ENCODE data around the gene ADARB2. TPM values are rescaled to one million over a fixed set of nuclear protein-coding genes. Genes with fewer than 3 reads are reported as not detected.

The ADARB2 gene
- total RNA-seq, 2 donors from 2014 or later: 1.1 to 1.8 TPM

GRCh38 chr10:1550291-1550595, 187.1 kb downstream of the ADARB2 start:
- Mint-ChIP-seq H3K9me3 (peaks cover 7% of the 10 kb centered on the region), H3K27ac (no peak overlapping the region), H3K27me3 (ENCODE audit: insufficient read depth) (no peaks in the 10 kb centered on the region), H3K4me3 (no peak overlapping the region), H3K4me1 (no peaks in the 10 kb centered on the region), H3K36me3 (ENCODE audit: low read depth) (no peaks in the 10 kb centered on the region)
- Histone ChIP-seq H3K9me3 (ENCODE audit: control insufficient read depth, low read length) (peaks cover 4% of the 10 kb centered on the region), H3K27ac (ENCODE audit: low read depth, low read length) (no peak overlapping the region), H3K4me3 (ENCODE audit: low read length) (no peak overlapping the region), H3K27me3 (ENCODE audit: control insufficient read depth, insufficient read depth, low read length, poor library complexity, severe bottlenecking) (no peaks in the 10 kb centered on the region), H3K4me1 (ENCODE audit: control insufficient read depth, insufficient read depth, low read length) (no peaks in the 10 kb centered on the region), H3K9ac (ENCODE audit: extremely low read depth, low read length, poor library complexity, severe bottlenecking) (no peak overlapping the region), H3K36me3 (ENCODE audit: control insufficient read depth, insufficient read depth, low read length) (no peaks in the 10 kb centered on the region)
- WGBS, 2 experiments (ENCODE audit: insufficient coverage in 1 of 2, insufficient read length in 1 of 2): 92% methylated on average over 7 of the region's 7 CpGs
- no peak for TF ChIP-seq CTCF (conservative IDR thresholded peaks at IDR 0.05)
- DNase-seq: no peak

- no peak for DNase-seq
- no peaks in the 10 kb centered on the region for H3K27me3 ChIP-seq (ENCODE audit: control insufficient read depth, insufficient read depth, low read length, poor library complexity, severe bottlenecking)
- TF ChIP-seq CTCF (conservative IDR thresholded peaks at IDR 0.05): no peak
- no peaks in the 10 kb centered on the region for H3K36me3 ChIP-seq (ENCODE audit: control insufficient read depth, insufficient read depth, low read length)
- 68 to 74% methylated on average over 10 to 17 of the region's 17 CpGs for WGBS, 2 experiments (ENCODE audit: insufficient coverage in 1 of 2, insufficient read length in 1 of 2)
- H3K4me3 ChIP-seq (ENCODE audit: low read length): no peak overlapping the region
- no peak overlapping the region for H3K9ac ChIP-seq (ENCODE audit: extremely low read depth, low read length, poor library complexity, severe bottlenecking)
- no peaks in the 10 kb centered on the region for H3K36me3 Mint-ChIP-seq (ENCODE audit: low read depth)
- H3K27me3 Mint-ChIP-seq (ENCODE audit: insufficient read depth): no peaks in the 10 kb centered on the region
- H3K27ac ChIP-seq (ENCODE audit: low read depth, low read length): no peak overlapping the region
- no peak overlapping the region for H3K27ac Mint-ChIP-seq
- H3K9me3 ChIP-seq (ENCODE audit: control insufficient read depth, low read length): peaks cover 4% of the 10 kb centered on the region
- H3K4me1 Mint-ChIP-seq: no peaks in the 10 kb centered on the region
- H3K9me3 Mint-ChIP-seq: peaks cover 7% of the 10 kb centered on the region
- no peaks in the 10 kb centered on the region for H3K4me1 ChIP-seq (ENCODE audit: control insufficient read depth, insufficient read depth, low read length)
- no peak overlapping the region for H3K4me3 Mint-ChIP-seq
Measured at GRCh38 chr10:1549591-1550290, 187.6 kb downstream of the ADARB2 start.

- no peaks in the 10 kb centered on the region for H3K36me3 ChIP-seq (ENCODE audit: control insufficient read depth, insufficient read depth, low read length)
- DNase-seq: no peak
- no peak overlapping the region for H3K4me3 ChIP-seq (ENCODE audit: low read length)
- Mint-ChIP-seq H3K27me3 (ENCODE audit: insufficient read depth) (no peaks in the 10 kb centered on the region), H3K4me3 (no peak overlapping the region), H3K36me3 (ENCODE audit: low read depth) (no peaks in the 10 kb centered on the region), H3K4me1 (no peaks in the 10 kb centered on the region), H3K9me3 (peaks cover 7% of the 10 kb centered on the region), H3K27ac (no peak overlapping the region)
- H3K27me3 ChIP-seq (ENCODE audit: control insufficient read depth, insufficient read depth, low read length, poor library complexity, severe bottlenecking): no peaks in the 10 kb centered on the region
- peaks cover 4% of the 10 kb centered on the region for H3K9me3 ChIP-seq (ENCODE audit: control insufficient read depth, low read length)
- H3K9ac ChIP-seq (ENCODE audit: extremely low read depth, low read length, poor library complexity, severe bottlenecking): no peak overlapping the region
- WGBS, 2 experiments (ENCODE audit: insufficient coverage in 1 of 2, insufficient read length in 1 of 2): 89 to 91% methylated on average over 5 to 7 of the region's 7 CpGs
- no peak for TF ChIP-seq CTCF (conservative IDR thresholded peaks at IDR 0.05)
- no peaks in the 10 kb centered on the region for H3K4me1 ChIP-seq (ENCODE audit: control insufficient read depth, insufficient read depth, low read length)
- no peak overlapping the region for H3K27ac ChIP-seq (ENCODE audit: low read depth, low read length)
Measured at GRCh38 chr10:1548596-1548995, 188.7 kb downstream of the ADARB2 start.
